K562 (cell line): ENCODE data around the gene SMIM35. TPM values are rescaled to one million over a fixed set of nuclear protein-coding genes. Genes with fewer than 3 reads are reported as not detected.

Experiments used
- ETV6 ChIP-seq, 3 experiments: fragments of 150-350 bp in 1 of 3; sonication (generic) in 1 of 3; formaldehyde crosslinking in 1 of 3; IDR thresholded peaks; 2 replicates each; pipeline versions ENCODE4 v1.6.1 to v1.8.0; 2014 to 2022; ENCODE audit warnings: borderline replicate concordance in 2 of 3, low read depth in 2 of 3, antibody characterized with exemption in 1 of 3, low read length in 1 of 3, mild to moderate bottlenecking in 1 of 3, missing genetic modification reagents in 1 of 3
- FOXA3 ChIP-seq, 2 experiments: fragments of 450-650 bp in 1 of 2; sonication (generic) in 1 of 2; formaldehyde crosslinking; IDR thresholded peaks in 1 of 2; conservative IDR thresholded peaks in 1 of 2; 2 replicates each; pipeline versions ENCODE4 v1.4.0 to v1.8.0; 2020 to 2022; ENCODE audit warnings: mild to moderate bottlenecking in 2 of 2, missing genetic modification reagents in 1 of 2
- IRF2 ChIP-seq: sonication (generic); formaldehyde crosslinking; IDR thresholded peaks from 2 replicates; pipeline ENCODE4 v1.8.1; 2022; ENCODE audit warnings: mild to moderate bottlenecking, missing genetic modification reagents
- KDM5B ChIP-seq: fragments of 200-600 bp; sonication (generic); IDR thresholded peaks from 2 replicates; pipeline ENCODE4 v1.6.1; 2012; ENCODE audit warnings: low read depth, mild to moderate bottlenecking, moderate library complexity, low read length, control low read depth, inconsistent platforms; ENCODE audit not compliant: insufficient replicate concordance
- NCOR1 ChIP-seq: fragments of 450-650 bp; IDR thresholded peaks from 2 replicates; pipeline ENCODE4 v1.6.1; 2016; ENCODE audit warnings: mild to moderate bottlenecking, moderate library complexity
- NR3C1 ChIP-seq: sonication (generic); formaldehyde crosslinking; IDR thresholded peaks from 2 replicates; pipeline ENCODE4 v1.8.1; 2022; ENCODE audit warnings: missing genetic modification reagents
- SMAD3 ChIP-seq: fragments of 450-650 bp; formaldehyde crosslinking; conservative IDR thresholded peaks from 2 replicates; pipeline ENCODE4 v1.4.0; 2020; ENCODE audit warnings: mild to moderate bottlenecking
- TAF7 ChIP-seq: fragments of 450-650 bp; IDR thresholded peaks from 2 replicates; pipeline ENCODE4 v1.6.1; 2016; ENCODE audit warnings: missing genetic modification characterization, missing compliant biosample characterization
- TCF3 ChIP-seq: sonication (generic); formaldehyde crosslinking; IDR thresholded peaks from 2 replicates; pipeline ENCODE4 v1.4.0; 2020; ENCODE audit warnings: mild to moderate bottlenecking, missing genetic modification reagents
- ZSCAN32 ChIP-seq: fragments of 450-650 bp; formaldehyde crosslinking; IDR thresholded peaks from 2 replicates; pipeline ENCODE4 v1.4.0; 2020; ENCODE audit warnings: mild to moderate bottlenecking, moderate library complexity
- polyA plus RNA-seq, 8 experiments: library from polyadenylated mRNA; depleted of rRNA in 4 of 8; stranded (reverse) in 5 of 8; unstranded in 3 of 8; fragments of >200 nt; fragmentation: Nextera tagmentation in 2 of 8; fragmentation: Illumina TruSeq in 1 of 8; extraction: Ambion mirVana in 2 of 8; extraction: Trizol in 1 of 8; gene quantifications; 2 replicates each; pipeline versions ENCODE4 v1.2.1 to v1.2.3, GENCODE V29; 2011 to 2014; ENCODE audit warnings: inconsistent platforms in 1 of 8, missing spikeins in 1 of 8
- total RNA-seq, 7 experiments: library from RNA; depleted of rRNA in 6 of 7; stranded (reverse); fragments of >200 nt in 6 of 7; fragmentation: Illumina TruSeq in 2 of 7; extraction: Trizol in 2 of 7; gene quantifications; 2 replicates each; pipeline versions ENCODE4 v1.2.1 to v1.2.3, GENCODE V29; 2011 to 2021; ENCODE audit warnings: low replicate concordance in 1 of 7
- TF ChIP-seq, protein P1 (sequence below): fragments of 450-650 bp; IDR thresholded peaks from 2 replicates; pipeline ENCODE4 v1.6.1; 2017; ENCODE audit warnings: antibody characterized with exemption
- TF ChIP-seq, protein P2 (sequence below): fragments of 250-450 bp; sonication (Bioruptor Pico); IDR thresholded peaks from 2 replicates; pipeline ENCODE4 v1.4.0; 2020
- TF ChIP-seq, protein P3 (sequence below): fragments of 250-450 bp; sonication (Bioruptor Pico); IDR thresholded peaks from 2 replicates; pipeline ENCODE4 v1.4.0; 2020; ENCODE audit warnings: mild to moderate bottlenecking, moderate library complexity, borderline replicate concordance
- TF ChIP-seq, protein P4 (sequence below): fragments of 200-800 bp; sonication (Bioruptor generic); IDR thresholded peaks from 2 replicates; pipeline ENCODE4 v1.6.1; 2016; ENCODE audit warnings: missing genetic modification characterization, missing compliant biosample characterization
- TF ChIP-seq, protein P5 (sequence below): fragments of 450-650 bp; IDR thresholded peaks from 2 replicates; pipeline ENCODE4 v1.6.1; 2017; ENCODE audit warnings: mild to moderate bottlenecking, moderate library complexity

SMIM35 gene
- total and polyA plus RNA-seq, 9 of the 15 experiments (the other 6 are each of a cell fraction or from before 2014, with no cell fraction given): 0.03 TPM; not detected in 7

DNA sequence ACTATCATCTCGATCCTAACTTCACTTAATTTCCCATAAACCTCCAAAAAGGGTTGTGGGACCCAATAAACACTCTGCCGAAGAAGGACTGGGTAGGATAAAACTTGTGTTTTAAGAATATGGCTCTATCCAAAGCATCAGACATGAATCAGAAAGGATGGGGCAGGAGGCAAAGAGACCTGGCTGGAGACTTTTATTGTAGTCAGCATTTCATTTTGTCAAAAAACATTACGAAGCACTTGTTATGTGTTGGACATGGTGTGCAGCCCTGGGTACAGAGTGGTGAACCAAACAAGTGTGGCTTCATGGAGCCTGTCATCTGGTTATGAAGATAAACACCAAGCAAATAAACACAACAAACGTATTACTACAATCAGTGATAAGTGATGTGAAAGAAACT lies 83.3 kb downstream of the SMIM35 start (continued):
- TF ChIP-seq ETV6 (IDR thresholded peaks at IDR 0.05; ENCODE audit: borderline replicate concordance in 1 of 2, low read depth in 2 of 2, low read length in 1 of 2): no peak
- TF ChIP-seq ETV6 (CRISPR knock-in tag; IDR thresholded peaks at IDR 0.05; ENCODE audit: borderline replicate concordance): no peak
- TF ChIP-seq, protein P1, sequence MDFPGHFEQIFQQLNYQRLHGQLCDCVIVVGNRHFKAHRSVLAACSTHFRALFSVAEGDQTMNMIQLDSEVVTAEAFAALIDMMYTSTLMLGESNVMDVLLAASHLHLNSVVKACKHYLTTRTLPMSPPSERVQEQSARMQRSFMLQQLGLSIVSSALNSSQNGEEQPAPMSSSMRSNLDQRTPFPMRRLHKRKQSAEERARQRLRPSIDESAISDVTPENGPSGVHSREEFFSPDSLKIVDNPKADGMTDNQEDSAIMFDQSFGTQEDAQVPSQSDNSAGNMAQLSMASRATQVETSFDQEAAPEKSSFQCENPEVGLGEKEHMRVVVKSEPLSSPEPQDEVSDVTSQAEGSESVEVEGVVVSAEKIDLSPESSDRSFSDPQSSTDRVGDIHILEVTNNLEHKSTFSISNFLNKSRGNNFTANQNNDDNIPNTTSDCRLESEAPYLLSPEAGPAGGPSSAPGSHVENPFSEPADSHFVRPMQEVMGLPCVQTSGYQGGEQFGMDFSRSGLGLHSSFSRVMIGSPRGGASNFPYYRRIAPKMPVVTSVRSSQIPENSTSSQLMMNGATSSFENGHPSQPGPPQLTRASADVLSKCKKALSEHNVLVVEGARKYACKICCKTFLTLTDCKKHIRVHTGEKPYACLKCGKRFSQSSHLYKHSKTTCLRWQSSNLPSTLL: no peak
- TF ChIP-seq, protein P2, sequence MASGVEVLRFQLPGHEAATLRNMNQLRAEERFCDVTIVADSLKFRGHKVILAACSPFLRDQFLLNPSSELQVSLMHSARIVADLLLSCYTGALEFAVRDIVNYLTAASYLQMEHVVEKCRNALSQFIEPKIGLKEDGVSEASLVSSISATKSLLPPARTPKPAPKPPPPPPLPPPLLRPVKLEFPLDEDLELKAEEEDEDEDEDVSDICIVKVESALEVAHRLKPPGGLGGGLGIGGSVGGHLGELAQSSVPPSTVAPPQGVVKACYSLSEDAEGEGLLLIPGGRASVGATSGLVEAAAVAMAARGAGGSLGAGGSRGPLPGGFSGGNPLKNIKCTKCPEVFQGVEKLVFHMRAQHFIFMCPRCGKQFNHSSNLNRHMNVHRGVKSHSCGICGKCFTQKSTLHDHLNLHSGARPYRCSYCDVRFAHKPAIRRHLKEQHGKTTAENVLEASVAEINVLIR (CRISPR knock-in tag): no peak
- TF ChIP-seq, protein P3, sequence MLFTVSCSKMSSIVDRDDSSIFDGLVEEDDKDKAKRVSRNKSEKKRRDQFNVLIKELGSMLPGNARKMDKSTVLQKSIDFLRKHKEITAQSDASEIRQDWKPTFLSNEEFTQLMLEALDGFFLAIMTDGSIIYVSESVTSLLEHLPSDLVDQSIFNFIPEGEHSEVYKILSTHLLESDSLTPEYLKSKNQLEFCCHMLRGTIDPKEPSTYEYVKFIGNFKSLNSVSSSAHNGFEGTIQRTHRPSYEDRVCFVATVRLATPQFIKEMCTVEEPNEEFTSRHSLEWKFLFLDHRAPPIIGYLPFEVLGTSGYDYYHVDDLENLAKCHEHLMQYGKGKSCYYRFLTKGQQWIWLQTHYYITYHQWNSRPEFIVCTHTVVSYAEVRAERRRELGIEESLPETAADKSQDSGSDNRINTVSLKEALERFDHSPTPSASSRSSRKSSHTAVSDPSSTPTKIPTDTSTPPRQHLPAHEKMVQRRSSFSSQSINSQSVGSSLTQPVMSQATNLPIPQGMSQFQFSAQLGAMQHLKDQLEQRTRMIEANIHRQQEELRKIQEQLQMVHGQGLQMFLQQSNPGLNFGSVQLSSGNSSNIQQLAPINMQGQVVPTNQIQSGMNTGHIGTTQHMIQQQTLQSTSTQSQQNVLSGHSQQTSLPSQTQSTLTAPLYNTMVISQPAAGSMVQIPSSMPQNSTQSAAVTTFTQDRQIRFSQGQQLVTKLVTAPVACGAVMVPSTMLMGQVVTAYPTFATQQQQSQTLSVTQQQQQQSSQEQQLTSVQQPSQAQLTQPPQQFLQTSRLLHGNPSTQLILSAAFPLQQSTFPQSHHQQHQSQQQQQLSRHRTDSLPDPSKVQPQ: no peak
- no peak for TF ChIP-seq TAF7
- no peak for TF ChIP-seq FOXA3 (CRISPR knock-in tag; conservative IDR thresholded peaks at IDR 0.05 in 1 of 2, IDR thresholded peaks at IDR 0.05 in 1 of 2)
- TF ChIP-seq KDM5B: no peak
- no peak for TF ChIP-seq NR3C1
- no peak for TF ChIP-seq IRF2 (CRISPR knock-in tag)
- TF ChIP-seq, protein P4, sequence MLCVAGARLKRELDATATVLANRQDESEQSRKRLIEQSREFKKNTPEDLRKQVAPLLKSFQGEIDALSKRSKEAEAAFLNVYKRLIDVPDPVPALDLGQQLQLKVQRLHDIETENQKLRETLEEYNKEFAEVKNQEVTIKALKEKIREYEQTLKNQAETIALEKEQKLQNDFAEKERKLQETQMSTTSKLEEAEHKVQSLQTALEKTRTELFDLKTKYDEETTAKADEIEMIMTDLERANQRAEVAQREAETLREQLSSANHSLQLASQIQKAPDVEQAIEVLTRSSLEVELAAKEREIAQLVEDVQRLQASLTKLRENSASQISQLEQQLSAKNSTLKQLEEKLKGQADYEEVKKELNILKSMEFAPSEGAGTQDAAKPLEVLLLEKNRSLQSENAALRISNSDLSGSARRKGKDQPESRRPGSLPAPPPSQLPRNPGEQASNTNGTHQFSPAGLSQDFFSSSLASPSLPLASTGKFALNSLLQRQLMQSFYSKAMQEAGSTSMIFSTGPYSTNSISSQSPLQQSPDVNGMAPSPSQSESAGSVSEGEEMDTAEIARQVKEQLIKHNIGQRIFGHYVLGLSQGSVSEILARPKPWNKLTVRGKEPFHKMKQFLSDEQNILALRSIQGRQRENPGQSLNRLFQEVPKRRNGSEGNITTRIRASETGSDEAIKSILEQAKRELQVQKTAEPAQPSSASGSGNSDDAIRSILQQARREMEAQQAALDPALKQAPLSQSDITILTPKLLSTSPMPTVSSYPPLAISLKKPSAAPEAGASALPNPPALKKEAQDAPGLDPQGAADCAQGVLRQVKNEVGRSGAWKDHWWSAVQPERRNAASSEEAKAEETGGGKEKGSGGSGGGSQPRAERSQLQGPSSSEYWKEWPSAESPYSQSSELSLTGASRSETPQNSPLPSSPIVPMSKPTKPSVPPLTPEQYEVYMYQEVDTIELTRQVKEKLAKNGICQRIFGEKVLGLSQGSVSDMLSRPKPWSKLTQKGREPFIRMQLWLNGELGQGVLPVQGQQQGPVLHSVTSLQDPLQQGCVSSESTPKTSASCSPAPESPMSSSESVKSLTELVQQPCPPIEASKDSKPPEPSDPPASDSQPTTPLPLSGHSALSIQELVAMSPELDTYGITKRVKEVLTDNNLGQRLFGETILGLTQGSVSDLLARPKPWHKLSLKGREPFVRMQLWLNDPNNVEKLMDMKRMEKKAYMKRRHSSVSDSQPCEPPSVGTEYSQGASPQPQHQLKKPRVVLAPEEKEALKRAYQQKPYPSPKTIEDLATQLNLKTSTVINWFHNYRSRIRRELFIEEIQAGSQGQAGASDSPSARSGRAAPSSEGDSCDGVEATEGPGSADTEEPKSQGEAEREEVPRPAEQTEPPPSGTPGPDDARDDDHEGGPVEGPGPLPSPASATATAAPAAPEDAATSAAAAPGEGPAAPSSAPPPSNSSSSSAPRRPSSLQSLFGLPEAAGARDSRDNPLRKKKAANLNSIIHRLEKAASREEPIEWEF (CRISPR knock-in tag): no peak
- no peak for TF ChIP-seq SMAD3
- no peak for TF ChIP-seq NCOR1
- TF ChIP-seq ZSCAN32 (CRISPR knock-in tag): no peak
- TF ChIP-seq, protein P5, sequence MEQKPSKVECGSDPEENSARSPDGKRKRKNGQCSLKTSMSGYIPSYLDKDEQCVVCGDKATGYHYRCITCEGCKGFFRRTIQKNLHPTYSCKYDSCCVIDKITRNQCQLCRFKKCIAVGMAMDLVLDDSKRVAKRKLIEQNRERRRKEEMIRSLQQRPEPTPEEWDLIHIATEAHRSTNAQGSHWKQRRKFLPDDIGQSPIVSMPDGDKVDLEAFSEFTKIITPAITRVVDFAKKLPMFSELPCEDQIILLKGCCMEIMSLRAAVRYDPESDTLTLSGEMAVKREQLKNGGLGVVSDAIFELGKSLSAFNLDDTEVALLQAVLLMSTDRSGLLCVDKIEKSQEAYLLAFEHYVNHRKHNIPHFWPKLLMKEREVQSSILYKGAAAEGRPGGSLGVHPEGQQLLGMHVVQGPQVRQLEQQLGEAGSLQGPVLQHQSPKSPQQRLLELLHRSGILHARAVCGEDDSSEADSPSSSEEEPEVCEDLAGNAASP: no peak
- 0 out of 2 replicates have a peak, but pooled peaks have one; percentile 21 for TF ChIP-seq TCF3
